ENCODE data around the gene NEK7.
"Not testable (repeated sequence)": the region's sequence is repeated elsewhere in the genome, so short reads cannot be mapped to it uniquely, and the experiment has no call there.

NEK7 gene

DNA sequence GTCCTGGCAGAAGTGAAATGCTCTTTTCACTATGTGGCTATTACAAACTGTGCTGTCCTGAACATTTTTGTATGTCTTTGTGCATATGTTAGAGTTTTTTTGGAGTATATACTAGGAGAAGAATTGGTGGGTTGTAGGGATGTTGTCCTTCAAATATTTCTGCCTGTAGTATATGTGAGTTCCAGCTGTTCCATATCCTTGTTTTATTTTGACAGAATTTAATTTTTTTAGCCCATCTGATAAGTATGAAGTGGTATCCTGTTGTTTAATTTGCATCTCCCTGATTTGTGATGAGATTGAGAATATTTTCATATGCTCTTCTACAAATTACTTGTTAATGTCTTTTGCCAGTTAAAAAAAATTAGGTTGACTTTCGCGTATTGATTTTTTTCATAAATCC lies 34.3 kb downstream of the NEK7 start:
- Histone ChIP-seq H3K27ac (ENCODE audit: low read length) (no peak overlapping the region), H3K79me2 (ENCODE audit: low read length) (peaks cover 95% of the 10 kb centered on the region)

DNA sequence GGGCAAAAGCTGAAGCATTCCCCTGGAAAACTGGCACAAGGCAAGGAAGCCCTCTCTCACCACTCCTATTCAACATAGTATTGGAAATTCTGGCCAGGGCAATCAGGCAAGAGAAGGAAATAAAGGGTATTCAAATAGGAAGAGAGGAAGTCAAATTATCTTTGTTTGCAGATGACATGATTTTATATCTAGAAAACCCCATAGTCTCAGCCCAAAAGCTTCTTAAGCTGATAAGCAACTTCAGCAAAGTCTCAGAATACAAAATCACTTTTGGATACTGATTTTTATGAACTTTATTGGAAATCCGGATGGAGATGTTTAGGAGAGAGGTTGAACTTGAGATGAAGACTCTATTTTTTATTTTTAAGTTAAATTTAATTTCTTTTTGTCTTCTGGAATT lies 37.1 kb downstream of the NEK7 start:
- not testable (repeated sequence) for H4K20me1 ChIP-seq (ENCODE audit: insufficient read depth, low read length); H3K9me3 ChIP-seq (replicated peaks; ENCODE audit: insufficient read depth, low read length); H3K36me3 ChIP-seq (replicated peaks; ENCODE audit: insufficient read depth, low read length); DNase-seq; H3K27me3 ChIP-seq (replicated peaks; ENCODE audit: insufficient read depth, low read length); H2AFZ ChIP-seq (ENCODE audit: low read length); H3K27ac ChIP-seq (ENCODE audit: low read length); H3K9me2 ChIP-seq (replicated peaks; ENCODE audit: insufficient read depth, low read length); H3F3A ChIP-seq (ENCODE audit: insufficient read depth, low read length); H3K4me2 ChIP-seq (ENCODE audit: low read depth, low read length); H3K9ac ChIP-seq (ENCODE audit: low read length); H3K4me3 ChIP-seq (ENCODE audit: low read length)
- Histone ChIP-seq H3K79me2 (ENCODE audit: low read length) (peaks cover 94% of the 10 kb centered on the region), H3K4me1 (ENCODE audit: low read length) (peaks cover 16% of the 10 kb centered on the region)

More for the DNA sequence above, 34.3 kb downstream of the NEK7 start:
- Histone ChIP-seq H3K27me3 (replicated peaks; ENCODE audit: insufficient read depth, low read length) (no peaks in the 10 kb centered on the region), H3F3A (ENCODE audit: insufficient read depth, low read length) (no peaks in the 10 kb centered on the region), H3K4me2 (ENCODE audit: low read depth, low read length) (no peak overlapping the region), H2AFZ (ENCODE audit: low read length) (no peak overlapping the region), H3K4me1 (ENCODE audit: low read length) (peaks cover 12% of the 10 kb centered on the region), H3K36me3 (replicated peaks; ENCODE audit: insufficient read depth, low read length) (no peaks in the 10 kb centered on the region), H3K9me3 (replicated peaks; ENCODE audit: insufficient read depth, low read length) (no peaks in the 10 kb centered on the region), H3K9me2 (replicated peaks; ENCODE audit: insufficient read depth, low read length) (no peaks in the 10 kb centered on the region), H3K9ac (ENCODE audit: low read length) (no peak overlapping the region), H4K20me1 (ENCODE audit: insufficient read depth, low read length) (0 out of 2 replicates have a peak, but pooled peaks cover 2% of the 10 kb centered on the region), H3K4me3 (ENCODE audit: low read length) (no peak overlapping the region)
- TF ChIP-seq EZH2phosphoT487 (IDR thresholded peaks at IDR 0.05; ENCODE audit: low read length), result no peak
- no peak for TF ChIP-seq EZH2 (optimal IDR thresholded peaks at IDR 0.05; ENCODE audit: low read depth, low read length)
- TF ChIP-seq, protein P1, sequence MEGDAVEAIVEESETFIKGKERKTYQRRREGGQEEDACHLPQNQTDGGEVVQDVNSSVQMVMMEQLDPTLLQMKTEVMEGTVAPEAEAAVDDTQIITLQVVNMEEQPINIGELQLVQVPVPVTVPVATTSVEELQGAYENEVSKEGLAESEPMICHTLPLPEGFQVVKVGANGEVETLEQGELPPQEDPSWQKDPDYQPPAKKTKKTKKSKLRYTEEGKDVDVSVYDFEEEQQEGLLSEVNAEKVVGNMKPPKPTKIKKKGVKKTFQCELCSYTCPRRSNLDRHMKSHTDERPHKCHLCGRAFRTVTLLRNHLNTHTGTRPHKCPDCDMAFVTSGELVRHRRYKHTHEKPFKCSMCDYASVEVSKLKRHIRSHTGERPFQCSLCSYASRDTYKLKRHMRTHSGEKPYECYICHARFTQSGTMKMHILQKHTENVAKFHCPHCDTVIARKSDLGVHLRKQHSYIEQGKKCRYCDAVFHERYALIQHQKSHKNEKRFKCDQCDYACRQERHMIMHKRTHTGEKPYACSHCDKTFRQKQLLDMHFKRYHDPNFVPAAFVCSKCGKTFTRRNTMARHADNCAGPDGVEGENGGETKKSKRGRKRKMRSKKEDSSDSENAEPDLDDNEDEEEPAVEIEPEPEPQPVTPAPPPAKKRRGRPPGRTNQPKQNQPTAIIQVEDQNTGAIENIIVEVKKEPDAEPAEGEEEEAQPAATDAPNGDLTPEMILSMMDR (IDR thresholded peaks at IDR 0.05; ENCODE audit: low read length), result no peak
- no peak for DNase-seq

DNA sequence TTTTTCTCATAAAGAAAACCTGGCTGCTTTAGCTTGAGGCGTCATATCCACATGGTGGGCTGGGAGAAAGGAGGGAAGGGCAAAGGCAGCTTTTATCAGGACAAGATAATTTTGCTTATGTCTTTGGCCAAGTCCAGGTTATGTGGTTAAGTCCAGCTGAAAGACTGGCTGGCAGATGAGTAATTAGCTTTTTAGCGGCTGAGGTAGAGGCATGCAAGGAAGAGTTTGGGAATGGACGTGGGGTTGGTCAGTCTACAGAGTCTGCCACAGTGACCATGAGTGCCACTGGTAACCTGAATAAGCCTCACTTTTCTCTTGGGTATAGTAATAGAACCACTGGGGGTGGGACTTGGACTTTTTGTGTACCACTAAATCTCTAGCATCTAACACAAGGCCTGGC lies 39.8 kb downstream of the NEK7 start:
- no peaks in the 10 kb centered on the region for H3K36me3 ChIP-seq (replicated peaks; ENCODE audit: insufficient read depth, low read length)
- H3K9me3 ChIP-seq (replicated peaks; ENCODE audit: insufficient read depth, low read length), result no peaks in the 10 kb centered on the region
- no peak overlapping the region for H2AFZ ChIP-seq (ENCODE audit: low read length)
- no peak for DNase-seq
- TF ChIP-seq, protein P1 (IDR thresholded peaks at IDR 0.05; ENCODE audit: low read length), result no peak
- no peak for TF ChIP-seq EZH2phosphoT487 (IDR thresholded peaks at IDR 0.05; ENCODE audit: low read length)
- no peak for TF ChIP-seq EZH2 (optimal IDR thresholded peaks at IDR 0.05; ENCODE audit: low read depth, low read length)
- H3K4me3 ChIP-seq (ENCODE audit: low read length), result no peak overlapping the region
- H3K79me2 ChIP-seq (ENCODE audit: low read length), result peaks cover 94% of the 10 kb centered on the region
- no peaks in the 10 kb centered on the region for H3K9me2 ChIP-seq (replicated peaks; ENCODE audit: insufficient read depth, low read length)
- H3K4me2 ChIP-seq (ENCODE audit: low read depth, low read length), result no peak overlapping the region
- no peaks in the 10 kb centered on the region for H3F3A ChIP-seq (ENCODE audit: insufficient read depth, low read length)
- peaks cover 20% of the 10 kb centered on the region for H3K4me1 ChIP-seq (ENCODE audit: low read length)
- H3K27me3 ChIP-seq (replicated peaks; ENCODE audit: insufficient read depth, low read length), result no peaks in the 10 kb centered on the region
- H3K27ac ChIP-seq (ENCODE audit: low read length), result no peak overlapping the region
- no peak overlapping the region for H3K9ac ChIP-seq (ENCODE audit: low read length)
- H4K20me1 ChIP-seq (ENCODE audit: insufficient read depth, low read length), result 0 out of 2 replicates have a peak, but pooled peaks cover 7% of the 10 kb centered on the region

DNA sequence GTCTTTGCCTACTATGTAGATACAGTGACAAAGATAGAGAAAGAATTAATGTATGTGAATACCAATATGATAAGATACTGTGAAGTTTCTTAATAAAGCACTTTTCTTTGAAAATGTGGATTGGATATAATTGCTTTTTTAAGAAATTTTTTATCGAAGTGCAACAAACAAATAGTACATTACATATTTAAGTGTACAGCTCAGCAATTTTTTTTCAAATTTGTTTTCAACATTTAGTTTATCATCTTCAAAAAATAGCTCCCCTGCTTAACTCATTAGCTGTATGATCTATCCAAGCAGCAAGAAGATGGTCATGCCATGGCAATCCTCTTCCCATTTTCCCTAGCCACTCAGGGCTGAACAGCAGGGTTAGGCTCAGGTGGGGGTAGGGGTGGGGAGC lies 40.5 kb downstream of the NEK7 start:
- H3K9me3 ChIP-seq (replicated peaks; ENCODE audit: insufficient read depth, low read length), result no peaks in the 10 kb centered on the region
- no peak for TF ChIP-seq EZH2 (optimal IDR thresholded peaks at IDR 0.05; ENCODE audit: low read depth, low read length)
- H3K4me1 ChIP-seq (ENCODE audit: low read length), result peaks cover 24% of the 10 kb centered on the region
- no peak for DNase-seq
- H3K27ac ChIP-seq (ENCODE audit: low read length), result no peak overlapping the region
- no peaks in the 10 kb centered on the region for H3K27me3 ChIP-seq (replicated peaks; ENCODE audit: insufficient read depth, low read length)
- no peak overlapping the region for H3K4me3 ChIP-seq (ENCODE audit: low read length)
- H3K79me2 ChIP-seq (ENCODE audit: low read length), result peaks cover 95% of the 10 kb centered on the region
- H2AFZ ChIP-seq (ENCODE audit: low read length), result no peak overlapping the region
- H3K9ac ChIP-seq (ENCODE audit: low read length), result no peak overlapping the region
- no peaks in the 10 kb centered on the region for H3K9me2 ChIP-seq (replicated peaks; ENCODE audit: insufficient read depth, low read length)
- no peaks in the 10 kb centered on the region for H3K36me3 ChIP-seq (replicated peaks; ENCODE audit: insufficient read depth, low read length)
- 0 out of 2 replicates have a peak, but pooled peaks cover 6% of the 10 kb centered on the region for H4K20me1 ChIP-seq (ENCODE audit: insufficient read depth, low read length)
- no peak overlapping the region for H3K4me2 ChIP-seq (ENCODE audit: low read depth, low read length)
- H3F3A ChIP-seq (ENCODE audit: insufficient read depth, low read length), result no peaks in the 10 kb centered on the region
